ENCODE data around the gene IRX4.

DNA sequence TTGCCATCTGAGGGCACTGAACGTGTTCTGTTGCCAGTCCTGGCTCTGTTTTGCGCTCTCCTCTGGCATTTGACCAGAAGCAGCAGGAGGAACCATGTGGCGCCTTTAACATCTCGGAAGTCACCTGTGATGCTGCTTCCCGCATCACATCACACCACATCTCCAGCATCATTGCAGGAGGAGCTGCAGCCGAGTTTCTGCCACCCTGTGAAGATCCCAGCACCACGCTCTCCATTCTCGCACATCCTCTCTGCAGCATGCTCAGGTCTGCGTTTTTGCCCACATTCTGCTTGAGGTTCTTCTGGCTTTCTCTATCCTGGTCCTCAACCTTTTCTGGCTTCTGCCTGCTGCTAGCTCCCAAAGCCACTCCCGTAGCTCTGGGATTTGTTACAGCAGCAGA lies 11.0 kb upstream of the IRX4 start:
- TF ChIP-seq POLR2AphosphoS5 (IDR thresholded peaks at IDR 0.05) (no peak), CTCF (IDR thresholded peaks at IDR 0.05 in 8 of 11, conservative IDR thresholded peaks at IDR 0.05 in 3 of 11) (no peak)

Data from spleen (tissue), 7 donors.